ENCODE measurements around the gene DOCK2.

DNA sequence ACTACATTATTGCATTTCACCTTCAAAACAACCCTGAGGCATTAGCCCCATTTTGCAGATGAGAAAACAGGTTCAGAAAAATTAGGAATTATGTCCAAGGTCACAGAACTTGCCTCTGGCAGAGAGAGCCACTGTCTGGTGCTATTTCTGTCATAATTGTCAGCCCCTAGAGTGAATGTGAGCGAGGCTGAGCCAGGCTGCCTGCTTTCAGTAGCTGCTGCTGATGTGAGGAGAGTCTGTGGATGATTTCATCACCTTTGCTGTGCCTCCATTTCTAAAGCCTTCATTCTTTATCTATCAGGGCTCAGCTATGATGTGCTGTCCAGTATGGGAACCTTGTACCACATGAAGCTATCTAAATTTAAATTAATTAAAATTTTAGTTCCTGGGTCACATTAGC is 271.8 kb downstream of the DOCK2 start:
- TF ChIP-seq, protein P1, sequence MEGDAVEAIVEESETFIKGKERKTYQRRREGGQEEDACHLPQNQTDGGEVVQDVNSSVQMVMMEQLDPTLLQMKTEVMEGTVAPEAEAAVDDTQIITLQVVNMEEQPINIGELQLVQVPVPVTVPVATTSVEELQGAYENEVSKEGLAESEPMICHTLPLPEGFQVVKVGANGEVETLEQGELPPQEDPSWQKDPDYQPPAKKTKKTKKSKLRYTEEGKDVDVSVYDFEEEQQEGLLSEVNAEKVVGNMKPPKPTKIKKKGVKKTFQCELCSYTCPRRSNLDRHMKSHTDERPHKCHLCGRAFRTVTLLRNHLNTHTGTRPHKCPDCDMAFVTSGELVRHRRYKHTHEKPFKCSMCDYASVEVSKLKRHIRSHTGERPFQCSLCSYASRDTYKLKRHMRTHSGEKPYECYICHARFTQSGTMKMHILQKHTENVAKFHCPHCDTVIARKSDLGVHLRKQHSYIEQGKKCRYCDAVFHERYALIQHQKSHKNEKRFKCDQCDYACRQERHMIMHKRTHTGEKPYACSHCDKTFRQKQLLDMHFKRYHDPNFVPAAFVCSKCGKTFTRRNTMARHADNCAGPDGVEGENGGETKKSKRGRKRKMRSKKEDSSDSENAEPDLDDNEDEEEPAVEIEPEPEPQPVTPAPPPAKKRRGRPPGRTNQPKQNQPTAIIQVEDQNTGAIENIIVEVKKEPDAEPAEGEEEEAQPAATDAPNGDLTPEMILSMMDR (IDR thresholded peaks at IDR 0.05), result no peak
- TF ChIP-seq POLR2AphosphoS5 (IDR thresholded peaks at IDR 0.05) (no peak), POLR2A (IDR thresholded peaks at IDR 0.05) (no peak)
